Stimulated activated naive CD4-positive, alpha-beta T cell (primary cell): ENCODE results near the gene PTPRN2.
"Not testable (repeated sequence)": the region's sequence is repeated elsewhere in the genome, so short reads cannot be mapped to it uniquely, and the experiment has no call there.

Experiments
- DNase-seq, 6 experiments: peaks; one replicate each; lab custom pipeline; 2025; lab: John Stamatoyannopoulos, UW

PTPRN2 gene

GRCh38 chr7:157494506-157495176 lies 1093.0 kb downstream of the PTPRN2 start:
- no peak for DNase-seq

DNA sequence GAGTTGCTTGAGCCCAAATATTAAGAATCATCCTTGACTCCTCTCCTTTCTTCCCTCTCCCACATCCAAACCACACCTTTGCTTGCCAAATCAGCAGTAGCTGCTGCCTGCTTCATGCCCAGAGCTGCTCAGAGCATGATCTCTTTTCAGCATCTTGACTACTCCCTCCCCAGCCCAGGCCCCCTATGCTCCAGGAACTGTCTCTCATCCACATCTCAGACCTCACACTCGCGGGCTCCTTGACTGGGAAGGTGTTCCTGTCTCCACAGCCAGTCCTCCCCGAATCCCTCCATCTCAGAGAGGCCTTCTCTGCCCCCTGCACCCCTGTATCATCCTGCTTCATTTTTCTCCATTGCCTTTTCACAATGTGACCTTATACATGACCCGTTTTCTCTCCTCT lies 1093.8 kb downstream of the PTPRN2 start:
- DNase-seq: no peak

DNA sequence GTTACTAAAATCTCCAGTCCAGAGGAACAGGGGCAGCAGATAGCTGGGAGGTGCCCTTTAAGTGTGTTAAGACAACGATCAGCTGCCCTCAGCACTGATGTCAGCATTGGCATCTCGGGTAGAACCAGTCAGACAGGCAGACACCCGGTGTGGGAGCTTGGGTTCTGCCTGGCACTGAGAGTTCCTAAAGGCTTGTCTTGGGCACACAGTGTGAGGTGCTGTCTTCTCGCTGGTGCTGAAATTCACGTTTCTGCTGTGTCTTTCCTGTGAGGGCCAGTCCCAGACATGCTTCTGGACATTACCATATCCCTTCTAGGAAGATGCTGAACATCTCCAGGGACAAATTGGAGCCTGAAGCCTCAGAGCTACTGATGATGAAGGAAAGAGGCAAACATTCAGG lies 1094.6 kb downstream of the PTPRN2 start:
- no peak for DNase-seq

DNA sequence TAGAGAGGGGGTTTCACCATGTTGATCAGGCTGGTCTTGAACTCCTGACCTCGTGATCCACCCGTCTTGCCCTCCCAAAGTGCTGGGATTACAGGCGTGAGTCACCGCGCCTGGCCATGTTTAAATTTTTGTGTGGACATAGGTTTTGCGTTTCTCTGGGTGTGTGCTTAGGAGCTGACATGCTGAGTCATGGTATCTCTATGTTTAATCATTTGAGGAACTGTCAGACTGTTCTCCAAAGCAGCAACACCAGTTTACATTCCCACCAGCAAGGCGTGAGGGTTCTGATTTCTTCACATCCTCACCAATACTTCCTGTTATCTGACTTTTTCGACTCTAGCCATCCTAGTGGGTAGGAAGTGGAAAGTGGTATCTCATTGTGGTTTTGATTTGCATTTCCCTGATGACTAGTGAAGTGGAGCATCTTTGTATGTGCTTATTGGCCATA lies 1097.1 kb downstream of the PTPRN2 start:
- peak in 3 of 6 experiments; percentile 76 to 79 (median 77) for DNase-seq

- DNase-seq: not testable (repeated sequence)
These were observed 1097.8 kb downstream of the PTPRN2 start for GRCh38 chr7:157489870-157490269.
